ENCODE data around the gene CCZ1.
"Not testable (repeated sequence)": the region's sequence is repeated elsewhere in the genome, so short reads cannot be mapped to it uniquely, and the experiment has no call there.

GRCh38 chr7:5916529-5916928, 18.0 kb downstream of the CCZ1 start:
- TF ChIP-seq POLR2A (IDR thresholded peaks at IDR 0.05; ENCODE audit: low read length); GATA1 (IDR thresholded peaks at IDR 0.05; ENCODE audit: low read depth, low read length): not testable (repeated sequence)

All from erythroblast (primary cell).